HG03039 (cell line): ENCODE measurements around the gene FBLN2.
"Not testable (repeated sequence)": the region's sequence is repeated elsewhere in the genome, so short reads cannot be mapped to it uniquely, and the experiment has no call there.

ENCODE experiments used
- ATAC-seq: cut with Tn5 transposase; IDR thresholded peaks from one replicate; pipeline ENCODE4 v1.9.1; 2021; ENCODE audit warnings: mild to moderate bottlenecking, moderate library complexity; ENCODE audit not compliant: unreplicated experiment

Gene FBLN2

DNA sequence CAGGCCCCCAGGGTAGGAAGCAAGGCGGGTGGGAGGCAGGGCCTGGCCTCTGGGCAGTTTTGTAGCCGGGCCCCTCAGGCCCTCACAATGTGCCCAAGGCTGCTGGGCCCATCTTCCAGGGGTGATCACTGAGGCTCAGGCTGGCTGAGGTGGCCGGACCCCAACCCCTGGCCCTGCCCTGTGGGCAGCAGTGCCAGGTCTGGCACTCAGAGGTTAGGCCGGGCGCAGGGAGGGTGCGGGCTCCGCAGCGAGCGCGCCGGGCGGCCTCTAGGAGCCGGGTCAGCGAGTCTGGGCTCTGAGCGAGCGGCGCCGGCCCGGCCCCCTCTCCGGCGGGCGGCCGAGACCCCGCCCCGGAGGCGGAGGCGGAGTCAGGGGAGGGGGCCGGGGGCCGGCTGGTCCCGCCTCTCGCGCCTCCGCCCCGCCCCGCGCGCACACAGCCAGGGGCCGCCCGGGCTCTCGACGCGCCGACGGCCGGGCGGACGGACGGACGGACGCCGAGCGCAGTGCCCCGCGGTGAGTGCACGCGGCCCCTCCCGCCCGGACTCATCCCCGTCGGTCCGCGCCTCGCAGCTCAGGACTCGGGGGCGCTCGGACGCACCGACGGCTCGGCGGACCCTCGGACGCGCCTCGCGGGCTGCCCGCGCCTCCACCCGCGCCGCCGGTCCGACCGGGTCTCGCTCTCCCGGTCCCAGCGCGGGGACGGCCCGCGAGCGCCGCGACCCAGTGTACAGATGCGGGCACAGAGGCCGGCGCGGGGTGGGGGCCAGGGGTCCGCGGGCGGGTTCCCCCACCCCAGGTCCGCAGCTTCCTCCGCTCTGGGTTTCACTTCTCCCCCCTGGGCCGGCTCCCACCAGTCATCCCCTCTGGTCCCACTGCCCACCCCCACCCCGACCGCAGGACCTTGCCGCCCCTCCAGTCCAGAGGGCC, at the start of gene FBLN2:
Gene FBLN2, plus strand, starts transcription at position 430 of the 927 bp plus-strand sequence. CDS start 21,231 bp downstream, outside the sequence.
- ATAC-seq, result no peak

DNA sequence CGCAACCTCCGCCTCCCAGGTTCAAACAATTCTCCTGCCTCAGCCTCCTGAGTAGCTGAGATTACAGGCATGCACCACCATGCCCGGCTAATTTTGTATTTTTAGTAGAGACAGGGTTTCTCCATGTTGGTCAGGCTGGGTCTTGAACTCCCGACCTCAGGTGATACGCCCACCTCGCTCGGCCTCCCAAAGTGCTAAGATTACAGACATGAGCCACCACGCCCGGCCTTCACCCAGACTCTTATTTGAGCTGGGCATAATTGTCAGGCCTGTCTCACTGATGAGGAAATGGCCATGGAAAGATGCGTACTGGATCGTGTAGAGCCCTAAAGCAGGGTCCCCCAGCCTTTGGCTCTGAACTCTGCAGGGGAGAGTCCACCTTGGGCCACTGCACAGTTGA, 49.7 kb upstream of the FBLN2 start:
- not testable (repeated sequence) for ATAC-seq

DNA sequence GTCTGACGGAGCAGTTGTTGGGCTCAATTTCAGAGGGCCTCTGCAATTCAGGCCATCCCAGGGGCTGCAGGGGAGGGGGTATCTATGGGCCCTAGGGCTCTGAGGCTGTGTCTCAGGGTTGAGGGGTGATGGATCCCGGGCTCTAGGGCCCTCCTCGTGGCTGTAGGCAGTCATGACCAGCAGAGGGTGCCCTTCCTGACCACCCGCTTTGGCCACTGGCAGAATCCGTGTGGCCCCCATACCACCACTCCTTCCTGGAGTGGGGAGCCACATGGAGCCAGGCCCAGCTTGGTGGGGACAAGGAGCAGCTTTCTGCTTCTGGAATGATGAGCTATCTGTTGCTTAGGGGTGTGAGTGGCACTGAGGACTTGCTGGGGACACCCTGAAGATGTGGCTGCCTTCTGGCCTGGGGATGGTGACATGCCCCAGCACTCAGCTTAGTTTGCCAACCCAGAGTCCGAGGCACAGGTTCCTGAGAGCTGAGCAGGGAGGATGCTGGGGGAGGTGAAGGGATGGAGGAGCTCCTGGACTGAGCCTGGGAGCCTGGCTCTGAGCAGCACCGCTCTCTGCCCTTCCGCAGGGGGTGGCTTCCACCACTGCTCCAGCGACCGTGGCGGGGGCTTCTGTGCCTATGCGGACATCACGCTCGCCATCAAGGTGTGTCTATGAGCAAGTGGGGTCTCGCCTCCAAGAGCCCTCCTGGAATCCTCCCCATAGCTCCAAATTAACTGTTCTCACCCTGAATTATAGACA, 48.6 kb upstream of the FBLN2 start:
- no peak for ATAC-seq

DNA sequence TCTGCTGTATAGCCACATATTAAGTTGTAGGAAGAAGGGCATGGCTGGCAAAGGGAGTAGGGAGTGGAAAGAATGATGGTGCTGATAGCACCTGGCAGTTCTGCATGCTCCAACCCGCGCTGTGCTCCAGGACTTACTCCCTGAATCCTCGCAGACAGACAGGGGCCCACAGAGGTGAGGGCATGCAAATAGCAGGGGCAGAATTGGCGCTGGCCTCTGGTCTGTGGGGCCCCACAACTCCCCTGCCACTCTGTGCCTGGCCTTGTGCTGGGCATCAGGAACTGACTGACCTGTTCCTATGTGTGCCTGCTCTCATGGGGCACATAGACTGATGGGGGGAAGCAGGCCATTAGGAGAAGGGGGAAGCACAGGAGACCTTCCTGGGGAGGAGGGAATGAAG, 47.9 kb upstream of the FBLN2 start:
- ATAC-seq, result no peak

DNA sequence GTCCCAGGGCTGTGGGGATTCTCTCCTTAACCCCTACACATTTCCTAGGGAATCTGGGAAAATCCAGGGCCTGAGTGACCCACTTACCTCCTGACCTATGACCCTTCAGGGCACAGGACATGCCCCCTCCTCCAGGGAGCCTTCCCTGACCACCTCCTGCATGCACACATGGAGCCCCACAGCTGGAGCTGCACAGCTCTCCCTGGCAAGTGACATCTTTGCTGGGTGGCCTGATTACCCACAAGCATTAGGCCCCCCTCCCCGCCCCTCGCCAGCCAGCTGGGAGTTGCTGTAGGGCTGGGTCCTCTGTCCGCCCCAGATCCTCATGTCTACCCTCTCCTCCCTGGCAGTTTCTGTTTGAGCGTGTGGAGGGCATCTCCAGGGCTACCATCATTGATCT, 47.4 kb upstream of the FBLN2 start:
- no peak for ATAC-seq

DNA sequence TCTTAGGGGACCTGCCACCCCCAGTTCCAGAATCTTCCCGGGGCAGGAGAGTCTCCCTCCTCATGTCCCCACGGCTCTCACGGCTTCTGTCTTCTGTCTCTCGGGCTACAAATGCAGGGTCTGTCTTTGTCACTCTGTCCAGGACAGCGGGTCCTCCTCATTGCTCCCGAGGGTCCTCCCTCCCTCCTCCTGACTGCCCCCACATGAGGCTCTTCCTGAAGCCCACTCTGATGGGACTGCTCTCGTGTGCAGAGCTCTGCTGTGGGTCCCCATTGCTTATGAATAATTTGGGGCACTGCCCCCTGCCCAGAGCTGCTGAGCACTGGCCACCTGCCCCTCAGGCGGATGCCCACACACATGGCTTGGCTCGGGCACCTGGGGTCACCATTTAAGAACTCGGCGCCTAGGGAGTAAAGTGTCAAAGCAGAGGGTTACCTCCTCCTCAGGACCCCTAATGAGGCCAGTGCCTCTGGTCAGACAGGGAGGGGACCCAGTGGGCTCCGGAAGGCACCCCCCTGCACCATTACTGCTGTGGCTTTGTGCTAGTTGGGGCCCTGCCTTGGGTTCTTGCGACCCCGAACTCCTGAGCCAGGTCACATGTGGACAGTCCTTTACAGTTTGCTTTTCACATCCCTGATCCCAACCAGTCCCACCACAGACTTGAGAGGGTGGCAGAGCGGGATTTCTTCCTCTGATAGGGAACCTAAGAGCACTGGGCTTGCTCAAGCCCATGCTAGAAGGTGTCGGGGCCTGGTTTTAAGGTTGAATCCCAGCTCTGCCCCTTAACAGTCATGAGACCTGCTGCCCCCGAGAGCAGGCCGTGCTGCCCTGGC, 46.8 kb upstream of the FBLN2 start:
- no peak for ATAC-seq

DNA sequence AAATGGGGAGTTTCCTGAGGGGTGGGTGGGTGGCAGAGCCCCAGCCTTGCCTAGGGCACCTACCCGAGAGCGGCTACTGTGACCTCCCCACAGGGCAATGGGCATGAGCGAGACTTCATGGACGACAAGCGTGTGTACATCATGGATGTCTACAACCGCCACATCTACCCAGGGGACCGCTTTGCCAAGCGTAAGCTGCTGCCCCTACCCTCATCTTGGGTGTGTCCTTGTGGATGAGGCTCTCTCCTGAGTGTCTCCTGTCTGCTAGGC, 46.2 kb upstream of the FBLN2 start:
- ATAC-seq, result no peak

DNA sequence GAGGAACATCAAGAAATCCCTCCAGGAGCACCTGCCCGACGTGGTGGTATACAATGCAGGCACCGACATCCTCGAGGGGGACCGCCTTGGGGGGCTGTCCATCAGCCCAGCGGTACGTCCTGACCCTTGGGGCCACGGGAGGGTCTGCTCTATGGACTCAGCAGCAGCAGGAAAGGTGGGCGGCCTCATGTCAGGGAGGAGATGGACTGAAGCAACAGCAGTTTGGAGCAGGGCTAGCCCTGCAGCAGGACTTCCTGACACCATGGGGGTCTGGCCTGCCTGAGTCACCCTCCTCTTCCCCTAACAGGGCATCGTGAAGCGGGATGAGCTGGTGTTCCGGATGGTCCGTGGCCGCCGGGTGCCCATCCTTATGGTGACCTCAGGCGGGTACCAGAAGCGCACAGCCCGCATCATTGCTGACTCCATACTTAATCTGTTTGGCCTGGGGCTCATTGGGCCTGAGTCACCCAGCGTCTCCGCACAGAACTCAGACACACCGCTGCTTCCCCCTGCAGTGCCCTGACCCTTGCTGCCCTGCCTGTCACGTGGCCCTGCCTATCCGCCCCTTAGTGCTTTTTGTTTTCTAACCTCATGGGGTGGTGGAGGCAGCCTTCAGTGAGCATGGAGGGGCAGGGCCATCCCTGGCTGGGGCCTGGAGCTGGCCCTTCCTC, 44.6 kb upstream of the FBLN2 start:
- ATAC-seq, result no peak

DNA sequence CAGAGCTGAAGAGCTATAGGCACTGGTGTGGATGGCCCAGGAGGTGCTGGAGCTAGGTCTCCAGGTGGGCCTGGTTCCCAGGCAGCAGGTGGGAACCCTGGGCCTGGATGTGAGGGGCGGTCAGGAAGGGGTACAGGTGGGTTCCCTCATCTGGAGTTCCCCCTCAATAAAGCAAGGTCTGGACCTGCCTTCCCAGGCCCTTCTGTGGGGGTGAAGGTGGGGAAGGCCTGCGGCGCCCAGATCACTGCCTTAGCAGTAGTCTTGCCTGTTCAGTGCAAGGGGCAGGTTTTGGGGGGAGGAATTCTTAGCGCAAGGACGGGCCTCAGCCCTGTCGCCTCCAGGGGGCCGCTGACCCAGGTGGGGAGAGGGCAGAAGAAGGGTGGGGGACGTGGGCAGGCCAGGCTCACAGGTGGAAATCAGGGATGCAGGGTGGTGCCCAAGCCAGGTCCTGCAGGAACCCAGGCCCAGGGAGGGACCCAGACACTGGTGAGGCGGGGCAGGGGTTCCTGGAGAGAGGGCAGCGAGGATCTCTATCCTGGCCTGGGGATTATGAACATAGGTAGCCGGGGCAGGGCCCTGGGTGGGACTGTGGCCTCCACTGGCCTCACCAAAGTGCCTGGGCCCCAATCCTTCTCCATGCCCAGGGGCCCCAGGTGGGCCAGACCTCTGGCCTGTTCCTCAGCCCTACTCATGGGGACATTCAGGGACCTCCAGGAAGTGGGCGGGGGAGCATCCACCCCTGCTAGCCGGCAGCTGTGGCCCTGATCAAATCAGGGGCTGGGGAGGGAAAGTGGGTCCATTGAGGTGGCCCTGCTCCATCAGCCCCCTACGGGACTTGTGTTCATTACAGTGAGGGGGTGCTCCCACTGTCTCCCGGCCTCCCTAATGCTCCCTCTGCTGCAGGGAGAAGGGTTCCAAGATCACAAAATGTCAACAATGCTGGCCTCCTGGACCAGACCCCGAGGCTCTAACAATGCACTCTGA, 43.5 kb upstream of the FBLN2 start:
- no peak for ATAC-seq

DNA sequence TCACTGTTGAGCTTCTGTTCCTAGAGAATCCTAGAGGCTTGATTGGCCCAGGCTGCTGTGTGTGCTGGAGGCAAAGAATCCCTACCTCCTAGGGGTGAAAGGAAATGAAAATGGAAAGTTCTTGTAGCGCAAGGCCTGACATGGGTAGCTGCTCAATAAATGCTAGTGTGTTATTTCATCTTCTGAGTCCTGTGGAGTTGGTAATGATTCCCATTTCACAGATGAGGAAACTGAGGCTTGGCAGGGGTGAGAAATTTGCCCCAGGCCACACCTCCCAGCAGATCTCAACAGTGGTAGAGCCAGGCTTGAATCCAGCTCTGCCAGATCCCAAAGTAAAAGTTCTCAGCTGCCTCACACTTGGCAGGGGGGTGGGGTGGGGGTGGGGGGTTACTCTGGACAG, 42.7 kb upstream of the FBLN2 start:
- no peak for ATAC-seq

DNA sequence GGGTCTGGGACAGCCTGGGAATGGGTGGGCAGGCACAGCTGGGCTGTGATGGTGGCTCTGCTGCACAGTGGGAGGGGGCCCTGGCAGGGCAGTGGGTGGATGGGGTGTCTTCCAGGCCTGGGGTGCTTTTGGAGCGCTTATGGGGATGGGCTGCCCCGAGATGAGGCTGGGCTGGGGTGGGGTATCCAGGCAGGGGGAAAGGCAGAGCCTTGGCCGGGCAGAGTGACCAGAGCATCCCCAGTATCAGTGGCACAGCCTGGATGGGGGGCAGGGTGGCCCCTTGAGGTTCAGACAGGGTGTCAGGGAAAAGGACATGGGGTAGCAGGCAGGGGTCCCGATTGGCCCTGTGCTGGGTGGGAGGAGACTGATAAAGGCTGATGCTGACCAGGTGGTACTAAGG, 42.2 kb upstream of the FBLN2 start:
- ATAC-seq, result no peak

DNA sequence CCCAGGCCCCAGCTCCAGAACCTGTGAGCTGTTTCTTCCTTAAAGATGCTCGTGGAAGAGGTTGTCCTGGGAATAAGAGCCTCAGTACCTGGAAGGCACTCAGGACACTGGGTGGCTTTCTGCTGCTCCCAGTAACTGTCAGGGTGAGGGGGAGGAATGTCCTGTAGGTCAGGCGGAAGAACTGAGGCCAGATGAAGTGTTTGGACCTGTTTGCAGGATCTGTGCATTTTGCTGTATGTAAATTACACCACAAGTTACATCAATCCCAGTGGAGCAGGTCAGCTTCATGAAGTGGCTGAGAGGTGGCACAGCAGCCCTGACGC, 41.7 kb upstream of the FBLN2 start:
- ATAC-seq, result no peak

DNA sequence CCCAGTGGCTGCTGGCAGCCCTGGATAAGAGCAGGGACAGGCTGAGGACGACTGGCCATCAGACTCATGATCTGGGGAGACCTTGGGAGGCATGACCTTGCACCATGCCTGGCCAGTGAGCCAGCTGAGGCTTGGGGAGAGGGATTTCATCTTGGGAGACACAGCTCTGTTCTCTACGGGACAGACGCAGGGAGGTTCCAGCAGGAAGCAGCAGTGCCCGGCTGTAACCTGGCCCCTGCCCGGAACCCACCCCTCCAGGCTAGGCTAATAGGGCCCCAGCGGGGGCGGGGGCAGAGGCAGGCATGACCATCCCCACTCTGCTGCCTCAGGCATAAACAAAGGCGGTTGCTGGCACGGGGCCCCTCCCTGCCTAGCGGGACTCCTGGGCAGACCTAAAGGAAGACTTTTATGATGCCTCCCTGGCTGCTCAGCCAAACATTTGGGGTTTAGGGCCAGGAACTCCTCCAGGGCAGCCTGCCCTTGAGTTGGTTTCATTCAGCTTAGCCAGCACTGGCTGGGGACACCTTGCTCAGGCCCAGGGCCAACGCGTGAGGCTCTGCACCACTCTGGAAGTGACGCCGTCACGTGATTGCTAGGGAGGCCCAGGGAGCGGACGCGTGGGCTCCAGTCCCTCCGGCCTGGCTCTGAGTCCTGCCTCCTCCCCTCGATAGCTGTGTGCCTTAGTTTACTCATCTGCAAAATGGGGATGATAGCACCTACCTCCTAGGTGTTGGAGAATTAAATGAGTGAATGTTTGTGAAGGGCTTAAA, 41.2 kb upstream of the FBLN2 start:
- ATAC-seq, result no peak

DNA sequence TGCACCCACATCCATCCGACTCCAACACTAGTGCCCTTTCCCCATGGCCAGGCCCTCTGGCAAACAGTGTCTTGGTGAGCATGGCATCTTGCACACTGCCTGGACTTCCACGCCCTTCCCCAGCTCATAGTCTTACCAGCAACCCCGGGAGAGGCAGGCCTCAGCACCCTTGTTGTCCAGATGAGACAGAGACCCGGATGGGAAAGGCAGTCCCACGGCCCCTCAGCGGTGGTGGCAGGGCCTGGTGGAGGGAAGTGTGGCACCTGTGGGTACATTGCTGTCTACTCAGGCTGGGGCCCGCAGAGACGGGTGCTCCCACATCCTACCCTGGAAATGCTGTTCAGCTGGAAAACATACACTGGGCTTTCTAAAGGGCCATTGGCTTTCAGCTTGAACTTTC, 40.4 kb upstream of the FBLN2 start:
- ATAC-seq, result no peak

DNA sequence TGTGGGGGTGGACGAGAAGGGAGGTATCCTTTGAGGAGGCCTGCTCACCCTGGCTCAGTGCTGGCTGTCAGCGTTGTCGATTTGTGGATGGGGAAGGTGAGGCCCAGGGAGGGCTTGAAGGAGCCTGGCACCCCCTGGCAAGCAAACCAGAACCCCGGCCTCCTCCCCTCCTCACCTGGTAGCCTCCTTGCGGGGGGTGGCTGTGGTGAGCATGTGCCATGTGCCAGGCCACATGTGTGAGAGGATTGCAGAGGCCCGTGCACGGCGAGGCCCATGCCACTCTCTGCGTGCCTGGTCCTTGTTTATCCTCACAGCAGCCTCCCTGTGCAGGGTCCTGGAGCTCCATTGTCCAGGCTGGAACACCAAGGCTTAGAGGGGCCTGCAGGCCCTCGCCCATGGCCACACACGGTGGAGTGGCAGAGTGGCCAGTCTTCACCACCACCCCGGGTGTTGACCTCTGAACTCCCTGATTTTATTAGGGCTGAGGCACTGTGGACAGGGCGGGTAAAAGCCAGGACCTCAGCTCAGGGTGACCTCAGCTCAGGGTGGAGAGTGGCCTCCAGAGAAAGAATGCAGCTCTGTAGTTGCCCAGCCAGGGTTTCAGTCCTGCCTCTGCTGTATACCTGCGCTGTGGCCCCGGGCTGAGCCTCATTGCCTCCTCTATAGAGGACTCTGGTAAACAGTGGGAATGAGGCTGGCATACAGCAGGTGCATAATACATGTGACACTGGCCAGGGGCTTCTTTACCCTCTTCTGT, 39.7 kb upstream of the FBLN2 start:
- no peak for ATAC-seq

DNA sequence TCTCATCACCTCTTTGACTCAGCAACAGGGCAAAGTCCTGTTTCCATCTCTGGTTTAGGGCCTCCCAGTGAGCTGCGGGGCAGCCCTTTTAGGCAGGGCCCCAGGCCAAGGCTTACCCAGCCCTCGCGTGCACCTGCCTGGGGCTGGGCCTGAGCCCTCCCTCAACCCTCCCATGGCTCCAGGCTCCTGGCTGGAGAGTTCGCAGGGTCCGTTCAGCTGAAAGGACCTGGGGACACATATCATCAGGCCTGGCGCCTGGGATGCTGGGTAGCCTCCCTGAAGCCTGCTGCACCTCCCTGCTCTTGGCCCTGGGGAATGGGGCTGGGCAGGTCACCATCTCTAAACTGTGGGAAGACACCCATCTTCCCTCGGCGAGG, 39.1 kb upstream of the FBLN2 start:
- ATAC-seq, result no peak

DNA sequence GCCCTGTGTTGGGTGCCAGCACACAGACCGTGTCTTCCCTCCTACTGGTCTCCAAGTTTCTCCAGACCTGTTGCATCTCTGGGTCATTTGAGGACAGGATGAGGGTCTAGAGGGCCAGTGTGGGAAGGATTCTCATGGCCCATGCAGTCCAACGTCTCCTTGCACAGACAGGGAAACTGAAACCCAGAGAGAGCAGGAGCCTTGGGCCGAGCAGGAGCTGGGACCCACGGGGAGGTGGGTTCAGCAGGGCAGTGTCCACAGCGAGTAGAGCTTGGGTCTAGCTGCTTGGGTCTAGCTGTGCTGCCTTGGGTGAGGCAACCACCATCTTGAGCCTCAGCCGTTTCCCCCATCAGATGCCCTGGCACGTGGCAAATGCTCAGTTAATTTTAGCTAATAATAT, 36.5 kb upstream of the FBLN2 start:
- ATAC-seq, result no peak

DNA sequence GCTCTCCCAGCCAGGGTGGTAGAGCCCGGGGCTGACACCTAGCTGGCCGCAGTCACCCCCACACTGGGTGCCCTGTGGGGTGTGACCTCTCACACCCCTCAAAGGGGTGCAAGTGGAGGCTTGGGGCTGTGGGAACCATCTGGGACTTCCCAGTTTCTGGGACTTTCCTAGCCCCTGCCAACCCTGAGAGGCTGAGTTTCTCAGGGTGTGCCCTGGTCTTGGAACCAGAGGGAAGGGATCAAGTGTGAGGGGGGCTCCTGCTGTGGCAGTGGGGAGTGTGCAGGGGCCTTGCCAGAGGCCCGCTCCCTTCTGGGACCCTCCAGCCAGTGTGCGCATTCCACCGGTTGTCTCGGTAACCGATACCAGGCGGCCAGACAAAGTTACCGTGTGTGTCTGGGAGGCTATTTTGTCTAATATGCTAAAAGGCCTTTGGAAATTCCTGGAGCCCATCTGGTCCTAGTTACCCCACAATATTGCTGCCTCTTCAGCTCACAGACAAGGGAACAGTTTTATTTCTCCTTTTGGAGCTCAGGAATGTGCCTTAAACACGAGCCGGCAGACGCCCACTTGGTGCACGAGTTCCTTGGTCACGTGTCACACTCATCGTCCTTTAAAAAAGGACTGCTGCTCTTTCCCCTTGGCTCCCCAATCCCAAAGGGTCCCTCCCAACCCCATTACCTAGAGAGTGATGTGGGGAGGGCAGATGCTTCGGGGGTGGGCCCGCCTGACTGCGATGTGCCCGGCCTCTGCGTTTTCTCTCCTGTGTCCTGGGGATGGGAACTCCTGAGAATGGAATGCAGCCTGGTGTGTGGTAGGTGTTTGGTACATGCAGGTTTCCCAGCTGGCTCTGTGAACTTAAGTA, 35.6 kb upstream of the FBLN2 start:
- ATAC-seq, result no peak
